Measurements from ENCODE around the gene TCTA. TPM values are rescaled to one million over a fixed set of nuclear protein-coding genes. Genes with fewer than 3 reads are reported as not detected.

Gene TCTA
- total and polyA plus RNA-seq, 2 of the 8 experiments (the other 6 are each of a cell fraction or from before 2014, with no cell fraction given): 6.2 to 11.0 TPM

GRCh38 chr3:49411535-49411967, 672 bp upstream of the TCTA start:
- WGBS, 2 experiments (ENCODE audit: extremely low coverage in 1 of 2, insufficient coverage in 1 of 2, insufficient read length in 1 of 2, insufficient replicate concordance in 2 of 2, low coverage in 1 of 2, low lambda C conversion rate in 2 of 2, missing lambda C conversion rate in 1 of 2): 1% methylated on average over 32 of the region's 59 CpGs; no CpG with 5 or more reads in 1 of the 2 experiments
- H2AFZ ChIP-seq (ENCODE audit: low read length): no peak overlapping the region
- TF ChIP-seq ASH2L (IDR thresholded peaks at IDR 0.05; ENCODE audit: low read length) (peak; percentile 56), POLR2A (IDR thresholded peaks at IDR 0.05; ENCODE audit: control extremely low read depth in 1 of 2, low read depth in 2 of 2, low read length in 2 of 2) (peak in 1 of 2 experiments; percentile 81; a peak in 1 of 3 replicates), KDM1A (IDR thresholded peaks at IDR 0.05; ENCODE audit: borderline replicate concordance, low read length) (no peak)

More at GRCh38 chr3:49411535-49411967, 672 bp upstream of the TCTA start:
- Histone ChIP-seq H2BK5ac (ENCODE audit: low read depth, low read length) (peak overlapping the region; percentile 92), H3K27me3 (replicated peaks in 1 of 4; ENCODE audit: control insufficient read depth in 3 of 4, extremely low read depth in 1 of 4, insufficient read depth in 3 of 4, low read length in 3 of 4) (no peaks in the 10 kb centered on the region), H4K20me1 (replicated peaks in 1 of 2; ENCODE audit: control insufficient read depth in 1 of 2, insufficient read depth in 2 of 2, low read length in 2 of 2) (peaks cover 12 to 20% of the 10 kb centered on the region in 2 experiments), H4K8ac (ENCODE audit: extremely low read depth, insufficient read depth, low read length) (peak overlapping the region; percentile 97), H2AK5ac (ENCODE audit: low read depth, low read length) (no peak overlapping the region), H3K14ac (ENCODE audit: insufficient read length) (no peak overlapping the region), H3K4me1 (replicated peaks in 1 of 4; ENCODE audit: control insufficient read depth in 3 of 4, insufficient read depth in 4 of 4, low read length in 3 of 4) (peaks cover 0 to 11% (median 8%) of the 10 kb centered on the region in 4 experiments; a peak in 5 of 7 replicates), H3K18ac (ENCODE audit: extremely low read depth, low read length) (peak overlapping the region; percentile 97), H2BK15ac (ENCODE audit: low read length) (no peak overlapping the region), H3K4me3 (ENCODE audit: extremely low read depth in 1 of 4, insufficient read depth in 2 of 4, low read depth in 3 of 4, low read length in 4 of 4) (peak overlapping the region; percentile 76 to 99 (median 90)), H3K23me2 (ENCODE audit: low read depth, low read length) (peaks cover 16% of the 10 kb centered on the region), H3K9me3 (ENCODE audit: insufficient read depth in 2 of 2, low read depth in 1 of 2, low read length in 1 of 2) (no peaks in the 10 kb centered on the region), H2BK120ac (replicated peaks; ENCODE audit: low read depth, low read length) (peak overlapping the region; percentile 86), H3K9ac (replicated peaks in 1 of 4; ENCODE audit: extremely low read depth in 1 of 4, low read depth in 3 of 4, low read length in 3 of 4) (peak overlapping the region; percentile 91 to 96 (median 92)), H4K91ac (replicated peaks; ENCODE audit: insufficient read length, low read length) (peak overlapping the region; percentile 80), H3K56ac (replicated peaks; ENCODE audit: insufficient read length, low read depth, low read length) (peak overlapping the region; percentile 28), H3K4me2 (ENCODE audit: insufficient read depth in 1 of 2, low read depth in 2 of 2, low read length in 2 of 2) (peak overlapping the region; percentile 80 to 93), H3K4ac (replicated peaks; ENCODE audit: insufficient read length, low read depth, low read length) (peak overlapping the region; percentile 93), H3K23ac (ENCODE audit: insufficient read length) (no peak overlapping the region), H2BK12ac (ENCODE audit: low read depth, low read length) (no peak overlapping the region), H3K36me3 (ENCODE audit: control insufficient read depth in 2 of 4, insufficient read depth in 4 of 4, low read length in 3 of 4) (peaks cover 0 to under 1% (median 0%) of the 10 kb centered on the region in 4 experiments; a peak in 1 of 8 replicates), H3K27ac (ENCODE audit: low read depth, low read length) (peak overlapping the region; percentile 86), H3K79me1 (ENCODE audit: low read depth, low read length) (peaks cover 15% of the 10 kb centered on the region), H4K5ac (ENCODE audit: insufficient read length, low read depth, low read length) (peak overlapping the region; percentile 99), H3K79me2 (ENCODE audit: control insufficient read depth in 1 of 2, insufficient read depth in 2 of 2, low read length in 2 of 2) (peaks cover 33 to 48% of the 10 kb centered on the region in 2 experiments), H2BK20ac (ENCODE audit: low read length) (no peak overlapping the region)
- ChIA-PET CTCF (ENCODE audit: partially characterized antibody) (interaction anchor here (0.6 to 1.0 kb wide), 2 partner anchors 11 to 159 kb away, joined by 3 read pairs; no protein-coding TSS in a partner anchor), POLR2A (ENCODE audit: partially characterized antibody) (interaction anchor here (0.6 to 4.2 kb wide), 35 partner anchors 9 to 390 kb away, joined by 3 to 57 read pairs (median 5); partner anchors contain the start of genes AMT, DAG1, GPX1 and LAMB2)
- DNase-seq (ENCODE audit: low read depth in 1 of 2, low spot score in 2 of 2): no peak
- FAIRE-seq: no peak
